HFF-Myc (cell line): ENCODE results near the gene MYH10.

Experiments
- DNase-seq: peaks from one replicate; pipeline ENCODE4 v3.0.0-alpha.2; 2011; ENCODE audit warnings: low read depth; ENCODE audit errors: extremely low read depth
- H3K4me3 ChIP-seq: replicated peaks from 2 replicates; pipeline ENCODE4 v1.5.1; 2011; ENCODE audit warnings: low read depth, mild to moderate bottlenecking, control low read depth, low read length
- TF ChIP-seq, protein P1 (sequence below): IDR thresholded peaks from 2 replicates; pipeline ENCODE4 v1.5.1; 2012; ENCODE audit warnings: mild to moderate bottlenecking, low read depth, low read length, control low read depth; ENCODE audit errors: missing control alignments

MYH10 gene

DNA sequence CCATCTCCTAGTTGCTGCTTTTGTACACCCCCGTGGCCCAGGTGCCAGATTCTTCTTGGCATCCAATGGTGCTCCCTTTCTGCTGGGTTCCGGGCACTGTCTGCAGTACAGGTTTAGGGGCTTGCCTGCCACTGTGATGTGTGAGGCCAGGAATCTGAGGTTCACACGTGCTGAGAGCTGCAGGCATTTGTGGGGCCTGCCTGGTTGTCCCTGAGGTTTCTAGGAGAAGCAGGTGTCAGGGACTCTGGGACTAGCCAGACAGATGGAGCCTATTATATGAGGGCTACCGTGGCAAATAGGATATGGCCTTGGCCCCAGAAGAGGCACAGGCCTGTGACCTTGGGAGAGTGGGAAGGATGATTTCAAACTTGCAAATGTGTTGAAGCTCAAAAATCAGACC lies 165.6 kb downstream of the MYH10 start:
- DNase-seq: no peak
- TF ChIP-seq, protein P1, sequence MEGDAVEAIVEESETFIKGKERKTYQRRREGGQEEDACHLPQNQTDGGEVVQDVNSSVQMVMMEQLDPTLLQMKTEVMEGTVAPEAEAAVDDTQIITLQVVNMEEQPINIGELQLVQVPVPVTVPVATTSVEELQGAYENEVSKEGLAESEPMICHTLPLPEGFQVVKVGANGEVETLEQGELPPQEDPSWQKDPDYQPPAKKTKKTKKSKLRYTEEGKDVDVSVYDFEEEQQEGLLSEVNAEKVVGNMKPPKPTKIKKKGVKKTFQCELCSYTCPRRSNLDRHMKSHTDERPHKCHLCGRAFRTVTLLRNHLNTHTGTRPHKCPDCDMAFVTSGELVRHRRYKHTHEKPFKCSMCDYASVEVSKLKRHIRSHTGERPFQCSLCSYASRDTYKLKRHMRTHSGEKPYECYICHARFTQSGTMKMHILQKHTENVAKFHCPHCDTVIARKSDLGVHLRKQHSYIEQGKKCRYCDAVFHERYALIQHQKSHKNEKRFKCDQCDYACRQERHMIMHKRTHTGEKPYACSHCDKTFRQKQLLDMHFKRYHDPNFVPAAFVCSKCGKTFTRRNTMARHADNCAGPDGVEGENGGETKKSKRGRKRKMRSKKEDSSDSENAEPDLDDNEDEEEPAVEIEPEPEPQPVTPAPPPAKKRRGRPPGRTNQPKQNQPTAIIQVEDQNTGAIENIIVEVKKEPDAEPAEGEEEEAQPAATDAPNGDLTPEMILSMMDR: no peak

GRCh38 chr17:8463099-8463498 lies 167.4 kb downstream of the MYH10 start:
- no peak overlapping the region for H3K4me3 ChIP-seq
- no peak for DNase-seq
- TF ChIP-seq, protein P1: no peak

More for the DNA sequence above, 165.6 kb downstream of the MYH10 start:
- H3K4me3 ChIP-seq: no peak overlapping the region

GRCh38 chr17:8462564-8462963 lies 168.0 kb downstream of the MYH10 start:
- no peak for DNase-seq
- TF ChIP-seq, protein P1: no peak
- H3K4me3 ChIP-seq: no peak overlapping the region

GRCh38 chr17:8459831-8460230 lies 170.7 kb downstream of the MYH10 start:
- no peak for DNase-seq
- H3K4me3 ChIP-seq: no peak overlapping the region
- TF ChIP-seq, protein P1: no peak

GRCh38 chr17:8459107-8459506 lies 171.4 kb downstream of the MYH10 start:
- no peak for DNase-seq
- H3K4me3 ChIP-seq: no peak overlapping the region

GRCh38 chr17:8458128-8458527 lies 172.4 kb downstream of the MYH10 start:
- TF ChIP-seq, protein P1: no peak
- DNase-seq: no peak
- H3K4me3 ChIP-seq: no peak overlapping the region

More at GRCh38 chr17:8459107-8459506, 171.4 kb downstream of the MYH10 start:
- TF ChIP-seq, protein P1: no peak

GRCh38 chr17:8455665-8456209 lies 174.8 kb downstream of the MYH10 start:
- DNase-seq: no peak
- TF ChIP-seq, protein P1: no peak
- no peak overlapping the region for H3K4me3 ChIP-seq
